ENCODE measurements around the gene HHATL. TPM values are rescaled to one million over a fixed set of nuclear protein-coding genes. Genes with fewer than 3 reads are reported as not detected.

HHATL gene
- total and polyA plus RNA-seq, 2 of the 8 experiments (the other 6 are each of a cell fraction or from before 2014, with no cell fraction given), result 0.18 TPM; not detected in 1

DNA sequence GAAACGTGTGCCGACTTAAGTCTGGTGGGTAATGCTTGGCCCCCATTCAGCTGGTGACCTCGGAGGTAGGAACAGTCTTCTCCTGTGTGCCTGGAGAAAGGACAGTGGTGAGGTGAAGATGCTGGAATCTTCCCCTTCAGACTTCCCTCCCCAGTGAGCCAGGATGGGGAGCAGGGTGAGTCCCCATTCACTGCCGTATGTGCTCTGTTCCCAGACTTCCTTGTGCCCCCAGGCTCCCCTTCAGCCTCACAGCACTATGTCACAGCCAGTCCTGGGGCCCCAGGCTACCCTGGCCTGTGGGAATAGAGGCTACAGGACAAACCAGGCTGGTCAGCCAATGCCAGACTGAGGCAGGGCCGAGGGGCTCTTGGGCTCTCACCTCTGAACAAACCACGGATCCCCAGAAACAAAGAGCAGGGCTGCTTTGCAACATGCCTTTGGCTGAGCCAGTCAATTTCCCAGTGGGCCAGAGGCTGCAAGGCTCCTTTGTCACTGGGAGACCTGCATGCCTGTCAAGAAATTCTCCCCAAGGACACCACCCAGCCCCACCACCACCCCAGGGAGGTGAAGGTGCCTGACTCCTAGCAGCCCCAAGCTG, 31.8 kb upstream of the HHATL start (continued):
- TF ChIP-seq SAP30 (IDR thresholded peaks at IDR 0.05; ENCODE audit: insufficient read depth, insufficient replicate concordance, low read length), result no peak
- no peak for TF ChIP-seq BRCA1 (IDR thresholded peaks at IDR 0.05; ENCODE audit: low read depth, low read length)
- no peak for TF ChIP-seq RFX5 (IDR thresholded peaks at IDR 0.05; ENCODE audit: borderline replicate concordance, low read depth, low read length)
- TF ChIP-seq YY1 (IDR thresholded peaks at IDR 0.05; ENCODE audit: low read depth, low read length), result no peak
- no peak for TF ChIP-seq MAX (IDR thresholded peaks at IDR 0.05)
